HG03565 (cell line): ENCODE data around the gene REEP2.

Experiments
- ATAC-seq: cut with Tn5 transposase; IDR thresholded peaks from one replicate; pipeline ENCODE4 v1.9.1; 2021; ENCODE audit warnings: mild to moderate bottlenecking, moderate library complexity; ENCODE audit not compliant: unreplicated experiment

Gene REEP2

DNA sequence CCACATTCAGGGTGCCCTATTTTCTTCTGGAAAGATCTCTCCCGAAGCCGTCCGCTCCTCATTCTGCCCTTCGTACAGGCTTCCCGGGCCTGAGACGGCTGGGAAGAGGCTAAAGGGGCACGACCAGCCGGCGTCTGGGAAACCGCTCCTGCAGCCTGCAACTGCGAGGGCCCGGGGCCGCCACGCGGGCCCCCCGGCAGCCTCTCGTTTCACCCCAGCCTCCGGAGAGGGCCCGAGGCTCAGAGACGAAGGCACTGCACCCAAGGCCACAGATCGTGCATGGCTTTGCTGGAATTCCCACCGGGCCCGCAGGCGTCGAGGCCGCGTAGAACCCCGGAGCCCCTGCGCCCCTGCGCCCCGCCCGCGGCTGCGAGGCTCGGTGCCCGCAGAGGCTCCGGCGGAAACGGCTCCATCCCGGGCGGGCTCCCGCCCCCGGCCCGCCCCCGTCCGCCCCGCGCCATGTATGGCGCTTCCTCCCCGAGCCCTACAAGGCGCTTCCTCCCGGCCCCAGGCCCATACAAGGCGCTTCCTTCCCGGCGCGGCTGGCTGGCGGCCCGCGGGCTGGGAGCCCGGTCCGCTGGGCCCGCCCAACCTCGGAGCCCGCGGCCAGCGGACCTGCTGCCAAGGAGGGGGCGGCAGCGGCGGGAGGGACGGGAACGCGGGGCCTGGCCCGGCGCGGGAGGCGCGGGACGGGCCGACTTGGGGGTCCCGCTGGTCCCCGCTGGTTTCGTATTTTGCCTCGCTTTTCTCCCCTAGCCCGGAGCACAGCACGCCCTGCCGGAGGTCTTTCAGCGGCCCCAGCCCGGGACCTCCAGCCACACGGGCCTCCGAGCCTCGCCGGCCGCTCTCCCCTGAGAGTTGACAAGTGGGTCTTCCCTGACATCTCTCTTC, 53.1 kb downstream of the REEP2 start:
- peak; percentile 97 for ATAC-seq

DNA sequence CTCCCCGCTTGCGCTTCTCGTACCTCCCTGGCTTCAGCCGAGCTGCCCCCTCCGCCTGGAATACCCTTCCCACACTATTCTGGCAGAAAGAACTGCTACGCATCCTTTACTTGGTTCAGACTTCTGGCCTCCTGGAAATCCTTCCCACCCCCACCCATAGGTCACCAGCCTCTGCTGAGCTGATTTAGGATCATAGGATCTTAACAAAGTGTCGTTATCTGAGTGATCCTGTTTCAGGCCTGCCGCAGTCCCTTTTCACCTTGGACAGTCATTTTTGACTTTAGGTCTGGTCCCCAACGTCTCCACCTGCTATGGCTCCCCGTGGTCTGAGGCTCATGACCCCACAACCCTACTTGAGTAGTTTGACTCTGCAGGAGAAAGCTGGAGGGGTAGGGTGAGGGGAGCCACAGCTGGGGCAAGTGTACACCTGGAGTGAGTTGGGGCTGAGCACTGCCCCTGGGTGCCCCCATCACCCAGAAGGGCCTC, 53.7 kb downstream of the REEP2 start:
- ATAC-seq: no peak

DNA sequence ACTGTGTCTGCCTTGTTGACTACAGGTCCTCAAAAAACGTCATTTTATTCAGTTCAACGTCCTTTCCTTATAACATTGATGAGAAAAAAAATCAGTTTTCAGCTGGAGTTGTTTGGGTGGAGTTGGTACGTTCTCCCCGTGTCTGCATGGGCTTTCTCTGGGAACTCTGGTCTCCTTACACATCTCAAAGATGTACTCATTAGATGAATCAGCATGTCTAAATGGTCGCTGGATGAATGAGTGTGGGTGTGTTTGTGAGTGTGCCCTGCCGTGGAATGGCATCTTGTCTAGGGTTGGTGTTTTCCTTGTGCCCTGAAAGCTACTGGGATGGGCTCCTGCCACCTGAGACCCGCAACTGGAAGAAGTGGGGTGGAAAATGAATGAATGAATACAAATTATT, 56.5 kb downstream of the REEP2 start:
- no peak for ATAC-seq
